Karpas-422 (cell line): Measurements from ENCODE around the gene C22orf23. TPM values are rescaled to one million over a fixed set of nuclear protein-coding genes. Genes with fewer than 3 reads are reported as not detected.

Experiments
- DNase-seq: peaks from one replicate; pipeline ENCODE4 v3.0.0-alpha.2; 2015
- H2AFZ ChIP-seq: fragments of 200-600 bp; sonication (generic); 2 replicates; pipeline ENCODE4 v1.6.1; 2014; ENCODE audit warnings: antibody characterized with exemption, low read length, mixed read lengths
- H3K27ac ChIP-seq: fragments of 200-600 bp; sonication (generic); 2 replicates; pipeline ENCODE4 v1.5.1; 2014; ENCODE audit warnings: mild to moderate bottlenecking, low read length, moderate library complexity
- H3K27me3 ChIP-seq: fragments of 200-600 bp; sonication (generic); 2 replicates; pipeline ENCODE4 v1.6.1; 2014; ENCODE audit warnings: low read length, mixed read lengths
- H3K36me3 ChIP-seq: fragments of 200-600 bp; sonication (generic); 2 replicates; pipeline ENCODE4 v1.6.1; 2014; ENCODE audit warnings: low read length, mixed read lengths; ENCODE audit not compliant: insufficient read depth
- H3K4me1 ChIP-seq: fragments of 200-600 bp; sonication (generic); 2 replicates; pipeline ENCODE4 v1.6.1; 2014; ENCODE audit warnings: mild to moderate bottlenecking, low read length, mixed read lengths
- H3K4me2 ChIP-seq: fragments of 200-600 bp; sonication (generic); 2 replicates; pipeline ENCODE4 v1.6.1; 2014; ENCODE audit warnings: low read length, low read depth, mild to moderate bottlenecking; ENCODE audit not compliant: poor library complexity, severe bottlenecking
- H3K4me3 ChIP-seq: fragments of 200-600 bp; sonication (generic); 2 replicates; pipeline ENCODE4 v1.5.1; 2014; ENCODE audit warnings: mild to moderate bottlenecking, antibody characterized with exemption, low read length, mixed read lengths
- H3K79me2 ChIP-seq: fragments of 200-600 bp; sonication (generic); 2 replicates; pipeline ENCODE4 v1.6.1; 2014; ENCODE audit warnings: mild to moderate bottlenecking, low read length, mixed read lengths
- H3K9ac ChIP-seq: fragments of 200-600 bp; sonication (generic); 2 replicates; pipeline ENCODE4 v1.6.0; 2014; ENCODE audit warnings: low read length
- H3K9me2 ChIP-seq: fragments of 200-600 bp; sonication (generic), shearing (Covaris generic); replicated peaks from 2 replicates; pipeline ENCODE4 v1.6.0; 2014; ENCODE audit warnings: mild to moderate bottlenecking, low read length, moderate library complexity; ENCODE audit not compliant: insufficient read depth
- H3K9me3 ChIP-seq: fragments of 300-700, 200-600 bp; sonication (generic); 2 replicates; pipeline ENCODE4 v1.6.1; 2014; ENCODE audit warnings: low read length, mixed read lengths
- H4K20me1 ChIP-seq: fragments of 200-600 bp; sonication (generic); 2 replicates; pipeline ENCODE4 v1.6.1; 2014; ENCODE audit warnings: mild to moderate bottlenecking, antibody characterized with exemption, low read length, low read depth; ENCODE audit not compliant: insufficient read depth
- total RNA-seq: library from RNA; depleted of rRNA; stranded (reverse); fragments of >200 nt; shearing (Covaris generic); gene quantifications from 2 replicates; pipeline ENCODE4 v1.2.3, GENCODE V29; 2014; ENCODE audit warnings: low replicate concordance

Gene C22orf23
- total RNA-seq, 1 experiment from 2014 or later: not detected

- H3K9me2 ChIP-seq: no peaks in the 10 kb centered on the region
- no peak overlapping the region for H3K9ac ChIP-seq
- peaks cover 7% of the 10 kb centered on the region for H3K4me1 ChIP-seq
- no peak overlapping the region for H3K27ac ChIP-seq
- H4K20me1 ChIP-seq: no peaks in the 10 kb centered on the region
- DNase-seq: no peak
- H3K36me3 ChIP-seq: no peaks in the 10 kb centered on the region; the same call in 1 of the 2 replicates
- H3K79me2 ChIP-seq: no peaks in the 10 kb centered on the region
- no peaks in the 10 kb centered on the region for H3K9me3 ChIP-seq
- no peak overlapping the region for H3K4me3 ChIP-seq
- H3K4me2 ChIP-seq: no peak overlapping the region
- no peak overlapping the region for H2AFZ ChIP-seq
- H3K27me3 ChIP-seq: no peaks in the 10 kb centered on the region
Observed at GRCh38 chr22:37922191-37922590, 31.2 kb downstream of the C22orf23 start.

GRCh38 chr22:37920126-37920525 lies 33.3 kb downstream of the C22orf23 start:
- Histone ChIP-seq H3K4me2 (no peak overlapping the region), H3K9me2 (no peaks in the 10 kb centered on the region), H3K36me3 (no peaks in the 10 kb centered on the region), H3K4me3 (no peak overlapping the region), H3K9me3 (no peaks in the 10 kb centered on the region), H3K27me3 (no peaks in the 10 kb centered on the region), H3K27ac (no peak overlapping the region), H3K9ac (no peak overlapping the region), H4K20me1 (no peaks in the 10 kb centered on the region), H3K4me1 (peaks cover 7% of the 10 kb centered on the region), H3K79me2 (no peaks in the 10 kb centered on the region), H2AFZ (no peak overlapping the region)
- no peak for DNase-seq

- Histone ChIP-seq H3K79me2 (no peaks in the 10 kb centered on the region), H3K36me3 (no peaks in the 10 kb centered on the region), H4K20me1 (no peaks in the 10 kb centered on the region), H3K27ac (no peak overlapping the region), H2AFZ (no peak overlapping the region), H3K4me2 (no peak overlapping the region), H3K9me3 (no peaks in the 10 kb centered on the region), H3K9ac (no peak overlapping the region), H3K27me3 (no peaks in the 10 kb centered on the region), H3K4me1 (peaks cover 3% of the 10 kb centered on the region; the same call in 1 of the 2 replicates), H3K9me2 (no peaks in the 10 kb centered on the region), H3K4me3 (no peak overlapping the region)
- no peak for DNase-seq
Observed at GRCh38 chr22:37918580-37919270, 34.7 kb downstream of the C22orf23 start.

GRCh38 chr22:37917874-37918548 lies 35.4 kb downstream of the C22orf23 start:
- Histone ChIP-seq H3K79me2 (no peaks in the 10 kb centered on the region), H3K4me2 (no peak overlapping the region), H4K20me1 (no peaks in the 10 kb centered on the region), H3K9me3 (no peaks in the 10 kb centered on the region), H3K27ac (no peak overlapping the region), H3K9me2 (no peaks in the 10 kb centered on the region), H2AFZ (no peak overlapping the region), H3K9ac (no peak overlapping the region), H3K36me3 (no peaks in the 10 kb centered on the region), H3K4me3 (no peak overlapping the region), H3K4me1 (no peaks in the 10 kb centered on the region), H3K27me3 (no peaks in the 10 kb centered on the region)
- no peak for DNase-seq

GRCh38 chr22:37916311-37916710 lies 37.1 kb downstream of the C22orf23 start:
- no peaks in the 10 kb centered on the region for H3K9me3 ChIP-seq
- H3K27ac ChIP-seq: no peak overlapping the region
- no peak overlapping the region for H3K9ac ChIP-seq
- H3K36me3 ChIP-seq: no peaks in the 10 kb centered on the region
- H3K27me3 ChIP-seq: no peaks in the 10 kb centered on the region
- H3K4me2 ChIP-seq: no peak overlapping the region
- DNase-seq: no peak
- H3K9me2 ChIP-seq: no peaks in the 10 kb centered on the region
- no peaks in the 10 kb centered on the region for H4K20me1 ChIP-seq
- H3K79me2 ChIP-seq: no peaks in the 10 kb centered on the region
- no peak overlapping the region for H2AFZ ChIP-seq
- no peaks in the 10 kb centered on the region for H3K4me1 ChIP-seq
- no peak overlapping the region for H3K4me3 ChIP-seq

GRCh38 chr22:37913233-37913721 lies 40.1 kb downstream of the C22orf23 start:
- H2AFZ ChIP-seq: no peak overlapping the region

GRCh38 chr22:37912171-37912570 lies 41.2 kb downstream of the C22orf23 start:
- H3K4me2 ChIP-seq: no peak overlapping the region
- H2AFZ ChIP-seq: no peak overlapping the region
- no peak overlapping the region for H3K4me3 ChIP-seq
- H3K36me3 ChIP-seq: no peaks in the 10 kb centered on the region
- H3K79me2 ChIP-seq: peaks cover 17% of the 10 kb centered on the region
- no peak overlapping the region for H3K27ac ChIP-seq
- H3K4me1 ChIP-seq: peaks cover 7% of the 10 kb centered on the region
- H3K27me3 ChIP-seq: no peaks in the 10 kb centered on the region
- no peaks in the 10 kb centered on the region for H3K9me2 ChIP-seq
- H3K9me3 ChIP-seq: no peaks in the 10 kb centered on the region
- DNase-seq: no peak
- no peaks in the 10 kb centered on the region; the same call in 1 of the 2 replicates for H4K20me1 ChIP-seq
- no peak overlapping the region for H3K9ac ChIP-seq

More at GRCh38 chr22:37913233-37913721, 40.1 kb downstream of the C22orf23 start:
- Histone ChIP-seq H3K79me2 (peaks cover 6% of the 10 kb centered on the region), H3K9me2 (no peaks in the 10 kb centered on the region), H3K27ac (no peak overlapping the region), H4K20me1 (no peaks in the 10 kb centered on the region), H3K9ac (no peak overlapping the region), H3K4me1 (no peaks in the 10 kb centered on the region), H3K4me2 (no peak overlapping the region), H3K9me3 (no peaks in the 10 kb centered on the region), H3K36me3 (no peaks in the 10 kb centered on the region), H3K27me3 (no peaks in the 10 kb centered on the region), H3K4me3 (no peak overlapping the region)
- DNase-seq: no peak

- H3K9ac ChIP-seq: no peak overlapping the region
- H3K27me3 ChIP-seq: no peaks in the 10 kb centered on the region
Observed at GRCh38 chr22:37911697-37912096, 41.7 kb downstream of the C22orf23 start.

More at GRCh38 chr22:37911697-37912096, 41.7 kb downstream of the C22orf23 start:
- no peaks in the 10 kb centered on the region for H3K36me3 ChIP-seq
- no peaks in the 10 kb centered on the region for H3K9me2 ChIP-seq
- no peaks in the 10 kb centered on the region; the same call in 1 of the 2 replicates for H4K20me1 ChIP-seq
- H3K9me3 ChIP-seq: no peaks in the 10 kb centered on the region
- peaks cover 12% of the 10 kb centered on the region for H3K4me1 ChIP-seq
- H3K27ac ChIP-seq: no peak overlapping the region
- H2AFZ ChIP-seq: no peak overlapping the region
- no peak for DNase-seq
- H3K4me2 ChIP-seq: no peak overlapping the region
- no peak overlapping the region for H3K4me3 ChIP-seq
- H3K79me2 ChIP-seq: peaks cover 22% of the 10 kb centered on the region
